Measurements from ENCODE around the gene PHTF1.

The PHTF1 gene

GRCh38 chr1:113657126-113657525 lies 102.2 kb downstream of the PHTF1 start:
- H3K27ac Mint-ChIP-seq = no peak overlapping the region
- H3K4me3 Mint-ChIP-seq = no peak overlapping the region
- ATAC-seq (replicated peaks) (no peak), DNase-seq (no peak)
- H3K27me3 Mint-ChIP-seq = no peaks in the 10 kb centered on the region
- H3K36me3 Mint-ChIP-seq = no peaks in the 10 kb centered on the region
- no peaks in the 10 kb centered on the region for H3K4me1 Mint-ChIP-seq
- H3K9me3 Mint-ChIP-seq = no peaks in the 10 kb centered on the region

- Mint-ChIP-seq H3K27me3 (no peaks in the 10 kb centered on the region), H3K27ac (no peak overlapping the region), H3K4me1 (no peaks in the 10 kb centered on the region), H3K9me3 (no peaks in the 10 kb centered on the region), H3K36me3 (no peaks in the 10 kb centered on the region), H3K4me3 (no peak overlapping the region)
- DNase-seq (no peak), ATAC-seq (replicated peaks) (no peak)
Measured at GRCh38 chr1:113654883-113655282, 104.4 kb downstream of the PHTF1 start.

DNA sequence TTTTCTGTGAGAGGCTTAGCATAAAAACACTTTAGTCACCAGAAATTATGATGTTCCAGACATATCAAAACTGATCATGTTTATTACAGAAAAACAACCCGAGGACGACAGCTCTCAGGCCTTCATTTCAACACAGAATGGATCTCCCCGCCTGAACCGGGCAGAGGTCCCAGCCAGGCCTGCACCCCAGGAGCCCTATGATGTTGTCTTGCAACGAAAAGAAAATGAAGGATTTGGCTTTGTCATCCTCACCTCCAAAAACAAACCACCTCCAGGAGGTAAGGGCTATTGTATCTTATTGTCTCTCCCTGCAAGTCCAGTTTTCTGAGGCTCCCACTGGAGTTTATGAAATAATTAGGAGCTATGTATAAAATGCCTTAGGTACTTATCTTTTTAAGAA lies 105.5 kb downstream of the PHTF1 start:
- ATAC-seq (replicated peaks) (no peak), DNase-seq (no peak)
- H3K27me3 Mint-ChIP-seq = no peaks in the 10 kb centered on the region
- H3K4me3 Mint-ChIP-seq = no peak overlapping the region
- H3K36me3 Mint-ChIP-seq = no peaks in the 10 kb centered on the region
- H3K27ac Mint-ChIP-seq = no peak overlapping the region
- no peaks in the 10 kb centered on the region for H3K9me3 Mint-ChIP-seq
- H3K4me1 Mint-ChIP-seq = no peaks in the 10 kb centered on the region

DNA sequence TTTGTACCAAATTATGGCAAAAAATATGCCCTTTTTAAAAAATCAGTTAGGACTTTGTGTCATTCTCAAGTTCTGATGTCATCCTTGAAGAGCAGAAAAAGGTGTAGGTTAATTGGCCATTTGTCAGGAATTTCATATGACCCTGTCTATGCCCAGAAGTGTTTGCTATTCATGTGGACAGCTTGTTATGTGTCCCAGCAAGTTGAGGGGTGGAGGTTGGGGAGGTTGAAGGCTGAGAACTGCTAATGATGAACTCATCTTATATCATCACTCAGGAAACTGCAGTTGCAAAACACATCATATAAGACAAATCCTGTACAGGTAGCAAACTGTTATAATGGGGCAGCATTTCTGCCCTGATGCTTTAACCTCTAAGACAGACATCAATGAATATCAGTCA lies 106.5 kb downstream of the PHTF1 start:
- no peaks in the 10 kb centered on the region for H3K27me3 Mint-ChIP-seq
- no peak overlapping the region for H3K4me3 Mint-ChIP-seq
- DNase-seq (no peak), ATAC-seq (replicated peaks) (no peak)
- no peaks in the 10 kb centered on the region for H3K4me1 Mint-ChIP-seq
- no peaks in the 10 kb centered on the region for H3K36me3 Mint-ChIP-seq
- no peaks in the 10 kb centered on the region for H3K9me3 Mint-ChIP-seq
- H3K27ac Mint-ChIP-seq = no peak overlapping the region

DNA sequence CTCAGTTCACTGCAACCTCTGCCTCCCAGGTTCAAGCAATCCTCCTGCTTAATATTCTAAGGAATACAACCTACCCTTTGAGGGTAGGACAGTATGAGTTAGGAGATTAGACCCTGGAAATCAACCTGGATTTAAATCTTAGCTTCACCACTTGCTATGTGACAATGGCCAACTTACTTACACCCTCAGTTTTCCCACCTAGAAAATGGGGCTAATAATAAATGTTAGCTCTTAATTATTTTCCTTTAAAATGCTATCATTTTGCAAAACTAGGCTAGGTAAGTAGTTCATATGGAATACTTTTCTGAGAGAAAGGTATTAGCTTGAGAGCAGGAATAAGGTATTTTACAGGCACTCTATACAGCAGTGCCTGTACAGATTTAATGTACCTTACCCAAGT lies 110.8 kb downstream of the PHTF1 start:
- DNase-seq (no peak), ATAC-seq (replicated peaks) (no peak)
- no peaks in the 10 kb centered on the region for H3K36me3 Mint-ChIP-seq
- no peak overlapping the region for H3K4me3 Mint-ChIP-seq
- H3K9me3 Mint-ChIP-seq = no peaks in the 10 kb centered on the region
- H3K27ac Mint-ChIP-seq = no peak overlapping the region
- no peaks in the 10 kb centered on the region for H3K27me3 Mint-ChIP-seq
- H3K4me1 Mint-ChIP-seq = no peaks in the 10 kb centered on the region

DNA sequence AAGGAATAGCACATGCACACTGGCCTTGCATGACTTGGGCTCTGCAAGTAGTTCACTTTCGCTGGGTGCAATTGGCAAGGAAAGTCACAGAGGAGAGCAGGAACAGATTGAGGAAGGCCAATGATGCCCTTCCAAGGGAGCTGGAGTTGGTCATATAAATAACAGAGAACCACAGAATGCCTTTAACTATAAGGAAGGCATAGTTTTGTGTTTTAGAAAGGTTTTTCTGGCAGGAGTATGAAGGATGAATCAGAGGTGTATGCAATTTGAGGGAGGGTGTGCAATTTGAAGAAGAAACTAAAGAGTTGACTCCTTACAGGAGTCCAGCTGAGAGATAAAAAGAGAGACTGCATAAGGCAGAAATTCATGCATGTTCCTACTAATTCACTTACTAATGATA lies 112.1 kb downstream of the PHTF1 start:
- no peaks in the 10 kb centered on the region for H3K27me3 Mint-ChIP-seq
- no peaks in the 10 kb centered on the region for H3K9me3 Mint-ChIP-seq
- DNase-seq = no peak
- no peak overlapping the region for H3K27ac Mint-ChIP-seq
- H3K4me1 Mint-ChIP-seq = no peaks in the 10 kb centered on the region
- H3K4me3 Mint-ChIP-seq = no peak overlapping the region
- H3K36me3 Mint-ChIP-seq = no peaks in the 10 kb centered on the region
- ATAC-seq (replicated peaks) = no peak

Measured in stimulated activated naive B cell treated with anti-CD40 and anti-IgM and Interleukin-4, amounts not matched to agents 10 μg/mL and 1 μg/mL and 100 μg/mL, for 72 hours (primary cell).